Mesenteric fat pad (tissue), 1 donor: ENCODE measurements around the gene CEP112. TPM values are rescaled to one million over a fixed set of nuclear protein-coding genes. Genes with fewer than 3 reads are reported as not detected.

Experiments
- DNase-seq: peaks from one replicate; pipeline ENCODE4 v3.0.0-alpha.2; 2020; ENCODE audit warnings: low spot score
- total RNA-seq: library from RNA; stranded (reverse); fragmentation: NEBNext Ultra II Directional; extraction: Animal tissue kit (Norgen Biotek cat#: 25700); gene quantifications from one replicate; pipeline ENCODE4 v1.2.1, GENCODE V29; 2021
- donor health status: DM: yes; HTN: yes; CAD: no.

Gene CEP112
- total RNA-seq, 1 donor from 2014 or later: 37.3 TPM

DNA sequence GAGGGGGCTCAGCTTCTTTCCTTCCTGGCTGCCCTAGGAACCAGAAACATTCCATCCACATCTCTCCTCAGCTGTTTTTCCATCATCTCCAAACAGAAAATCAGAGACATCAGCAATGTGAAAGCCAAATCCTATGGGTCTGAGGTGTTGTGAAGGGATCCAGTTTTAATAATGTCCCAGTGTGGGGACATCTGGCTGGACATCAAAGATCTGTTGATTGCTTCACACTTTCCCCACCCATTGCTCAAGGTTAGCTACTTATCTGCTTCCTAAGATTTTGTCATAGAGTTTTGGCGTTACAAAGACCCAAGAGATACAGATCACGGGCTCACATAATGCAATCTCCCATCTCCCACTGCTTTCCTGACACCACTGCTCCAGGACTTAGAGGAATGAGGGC is 582.6 kb downstream of the CEP112 start:
- no peak for DNase-seq

DNA sequence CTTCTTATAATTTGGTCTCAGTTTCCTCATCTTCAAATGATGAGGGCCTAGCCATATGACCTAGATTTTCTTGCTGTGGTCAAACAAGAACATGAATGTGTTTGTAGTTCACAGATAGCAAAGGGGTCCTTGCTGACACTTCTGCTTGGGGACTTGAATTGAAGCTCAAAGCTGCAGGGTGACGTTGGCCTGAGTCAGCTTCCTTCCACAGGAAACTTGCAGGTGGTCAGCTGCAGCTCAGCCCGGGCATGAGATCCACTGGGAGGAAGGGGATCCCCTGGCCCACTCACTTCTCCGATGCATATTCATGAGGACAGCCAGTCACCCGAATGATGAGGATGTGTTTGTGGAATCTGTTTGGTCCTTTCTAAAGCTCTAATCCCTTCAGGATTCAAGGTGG is 587.9 kb downstream of the CEP112 start:
- DNase-seq: no peak

GRCh38 chr17:65601881-65602280 is 590.1 kb downstream of the CEP112 start:
- DNase-seq: no peak

GRCh38 chr17:65601145-65601544 is 590.8 kb downstream of the CEP112 start:
- no peak for DNase-seq

DNA sequence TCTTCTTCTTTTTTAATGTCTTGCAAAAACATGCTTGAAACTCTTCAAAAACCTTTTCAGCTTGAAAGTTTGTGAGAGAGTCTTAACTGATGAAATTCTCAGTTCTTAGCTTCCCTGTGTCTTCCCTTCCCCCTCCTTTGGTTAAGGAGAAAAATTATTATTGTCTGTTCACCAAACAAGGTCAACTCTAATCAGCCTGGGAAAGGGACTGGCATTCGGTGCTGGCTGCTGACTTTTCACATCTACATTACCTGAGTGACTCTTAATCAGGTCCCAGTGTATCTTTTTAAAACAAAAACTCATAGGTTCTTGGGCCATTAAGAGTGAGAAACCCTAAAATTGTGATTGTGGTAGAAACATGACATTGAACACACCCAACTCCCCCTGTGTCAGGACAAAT is 591.4 kb downstream of the CEP112 start:
- no peak for DNase-seq

GRCh38 chr17:65599650-65600049 is 592.3 kb downstream of the CEP112 start:
- no peak for DNase-seq

- DNase-seq: no peak
These were observed 593.2 kb downstream of the CEP112 start for GRCh38 chr17:65598746-65599145.

GRCh38 chr17:65595071-65595656 is 596.8 kb downstream of the CEP112 start:
- DNase-seq: no peak

GRCh38 chr17:65593855-65594845 is 597.8 kb downstream of the CEP112 start:
- no peak for DNase-seq

- DNase-seq: no peak
These were observed 598.7 kb downstream of the CEP112 start for GRCh38 chr17:65593092-65593854.

DNA sequence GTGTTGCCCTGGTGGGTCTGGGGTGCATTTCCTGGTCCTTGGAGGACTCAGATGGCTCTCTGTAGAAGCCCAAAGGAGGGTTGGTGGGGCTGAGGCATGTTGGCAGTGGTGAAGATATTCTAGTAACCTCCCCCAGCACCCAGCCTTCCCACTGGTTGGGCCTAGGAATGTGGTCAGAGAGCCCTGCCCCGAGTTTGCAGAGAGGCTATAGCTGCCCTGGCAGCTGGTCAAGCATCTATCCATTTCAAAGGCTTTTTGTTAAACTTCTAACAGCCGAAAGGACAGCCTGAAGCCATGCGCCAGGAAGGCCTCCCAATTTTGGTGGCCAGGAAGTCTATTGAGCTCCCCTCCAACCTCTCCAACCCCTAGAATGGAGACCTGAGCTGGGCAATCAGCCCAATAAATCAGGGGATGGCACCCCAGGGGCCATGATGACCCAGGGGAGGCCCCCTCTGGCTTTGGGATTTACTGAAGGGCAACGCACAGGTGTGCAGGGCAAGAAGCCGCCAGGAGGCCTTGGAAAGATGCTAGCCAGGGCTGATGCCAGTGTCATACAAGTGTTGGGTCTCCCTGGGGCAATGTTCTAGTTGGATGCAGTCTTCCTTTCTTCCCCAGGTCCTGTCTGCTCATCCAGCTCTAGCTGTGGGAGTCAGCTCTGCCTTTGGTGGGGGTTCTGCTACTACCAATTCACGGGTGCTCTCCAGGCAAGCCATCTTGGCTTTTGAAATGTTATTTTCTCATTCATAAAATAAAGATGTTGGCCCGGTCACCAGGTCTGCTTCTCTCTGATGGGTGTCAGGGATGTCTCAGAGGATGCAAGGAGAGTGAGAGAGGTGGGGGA is 599.6 kb downstream of the CEP112 start:
- no peak for DNase-seq

- DNase-seq: no peak
These were observed 602.6 kb downstream of the CEP112 start for GRCh38 chr17:65589321-65589720.

DNA sequence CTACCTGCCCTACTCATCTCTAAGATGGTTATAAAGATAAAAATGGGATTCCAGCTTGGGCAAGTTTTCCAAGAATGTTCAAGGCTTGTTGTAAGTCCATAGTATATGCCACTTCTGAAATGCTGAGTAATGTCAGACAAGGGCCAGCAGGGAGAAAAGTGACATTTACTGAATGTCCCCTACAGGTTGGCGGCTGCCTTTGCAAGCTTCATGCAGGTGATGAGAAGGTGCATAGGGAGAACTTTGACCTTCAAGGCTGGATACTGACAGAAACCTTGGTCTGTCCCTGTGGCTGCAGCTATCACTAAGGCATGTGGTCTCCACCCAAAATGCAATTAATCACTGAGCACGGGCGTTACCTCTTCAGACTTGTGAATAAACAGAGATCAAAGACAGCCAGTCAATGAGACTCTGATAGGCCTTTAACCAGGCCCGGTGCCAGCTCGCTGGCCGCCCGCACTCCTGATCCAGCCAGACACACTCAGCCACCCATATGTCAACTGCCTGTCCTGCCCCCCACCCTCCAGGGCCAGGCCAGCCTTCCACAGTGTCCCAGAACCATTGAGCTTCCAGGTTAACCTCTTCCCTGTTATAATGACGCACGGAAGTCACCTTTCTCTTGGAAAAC is 603.6 kb downstream of the CEP112 start:
- DNase-seq: no peak

GRCh38 chr17:65587534-65588180 is 604.3 kb downstream of the CEP112 start:
- no peak for DNase-seq

DNA sequence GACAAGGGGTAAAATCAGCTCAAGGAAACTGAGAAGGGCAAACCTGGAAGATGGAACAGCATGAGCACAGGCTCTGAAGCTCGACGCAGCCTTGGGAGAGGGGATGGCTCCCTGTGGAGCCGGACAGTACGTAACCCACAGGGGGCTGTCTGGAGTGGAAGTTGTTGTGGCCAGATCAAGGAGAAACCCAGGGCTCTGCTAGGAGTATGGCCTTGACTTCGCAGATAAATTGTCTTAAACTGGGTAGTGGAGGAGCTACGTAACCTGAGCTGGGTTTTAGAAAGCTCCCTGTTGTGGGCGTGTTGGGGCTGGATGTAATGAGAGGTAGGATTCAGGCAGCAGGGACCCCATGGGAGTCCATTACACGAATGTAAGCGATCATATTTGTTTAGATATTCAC is 605.0 kb downstream of the CEP112 start:
- no peak for DNase-seq

Other genes starting within 250 kb of the CEP112 start
- gene APOH, start 37.3 kb upstream of the CEP112 start, total RNA-seq: not detected
- gene PRKCA, start 110.5 kb upstream of the CEP112 start, total RNA-seq: 14.9 TPM